Adrenal gland (tissue), 12 donors: ENCODE data around the gene CNTNAP2. TPM values are rescaled to one million over a fixed set of nuclear protein-coding genes. Genes with fewer than 3 reads are reported as not detected.

Source experiments
- DNase-seq, 7 donors: peaks; one replicate each; pipeline ENCODE4 v3.0.0-alpha.2; 2019 to 2020
- H3K27ac ChIP-seq, 5 donors: fragments of 200-600 bp; sonication (generic) in 4 of 5; 1 replicate in 3 of 5; 2 replicates in 2 of 5; pipeline versions ENCODE4 v1.5.1 to v1.8.0; 2016 to 2020; ENCODE audit warnings: mild to moderate bottlenecking in 1 of 5
- H3K27me3 ChIP-seq: fragments of 200-600 bp; 2 replicates; pipeline ENCODE4 v1.8.0; 2021
- H3K36me3 ChIP-seq, 2 donors: fragments of 200-600 bp; replicated peaks in 1 of 2; 1 replicate in 1 of 2; 2 replicates in 1 of 2; pipeline versions ENCODE4 v1.5.1 to v1.8.0; 2018 to 2022
- H3K4me1 ChIP-seq, 2 donors: fragments of 200-600 bp; replicated peaks in 1 of 2; 1 replicate in 1 of 2; 2 replicates in 1 of 2; pipeline versions ENCODE4 v1.5.1 to v1.8.0; 2018 to 2021
- H3K4me3 ChIP-seq, 4 donors: fragments of 200-600 bp; sonication (generic) in 3 of 4; one replicate each; pipeline ENCODE4 v1.5.1; 2016 to 2018
- H3K9me3 ChIP-seq, 3 donors: fragments of 200-600 bp; sonication (generic) in 1 of 3; replicated peaks in 1 of 3; 1 replicate in 2 of 3; 2 replicates in 1 of 3; pipeline versions ENCODE4 v1.5.1 to v1.8.0; 2016 to 2021
- CTCF ChIP-seq, 6 experiments: fragments of 450-650 bp in 4 of 6; fragments of 200-600 bp in 2 of 6; sonication (generic) in 1 of 6; IDR thresholded peaks; 1 replicate in 5 of 6; 2 replicates in 1 of 6; pipeline versions ENCODE4 v1.5.1 to v1.8.0; 2016 to 2021; ENCODE audit warnings: antibody characterized with exemption in 6 of 6, mild to moderate bottlenecking in 2 of 6, moderate library complexity in 1 of 6
- POLR2A ChIP-seq, 2 donors: fragments of 450-650 bp; IDR thresholded peaks; one replicate each; pipeline ENCODE4 v1.6.1; 2017; ENCODE audit warnings: antibody characterized with exemption in 2 of 2, mild to moderate bottlenecking in 2 of 2, moderate library complexity in 1 of 2
- WGBS, 4 donors: extraction: QIAGEN DNeasy Blood & Tissue Kit in 2 of 4; methylation state at CpG; one replicate each; pipeline versions ENCODE4 v1.1.5 to v1.1.7; 2013 to 2017; 5-methylcytosine and 5-hydroxymethylcytosine counted together
- intact Hi-C, 2 donors: fragments of 100-400 bp; cut with DNase I; formaldehyde crosslinking; loops; one replicate each; pipeline versions ENCODE4 v1.14.1 to v1.15.0; 2022 to 2023
- polyA plus RNA-seq, 3 donors: library from polyadenylated mRNA; stranded (reverse); fragments of 200-250 nt in 2 of 3; fragments of 350-450 nt in 1 of 3; fragmentation: Illumina TruSeq in 1 of 3; extraction: RNeasy Lipid Tissue Mini Kit (QIAGEN cat#74804) in 1 of 3; gene quantifications; one replicate each; pipeline ENCODE4 v1.2.3, GENCODE V29; 2013 to 2014
- total RNA-seq, 9 donors: library from RNA; depleted of rRNA in 4 of 9; stranded (reverse); fragments of >200 nt in 4 of 9; fragments of 120-200 nt in 1 of 9; fragmentation: NEBNext Ultra II Directional in 1 of 9; extraction: Animal tissue kit (Norgen Biotek cat#: 25700) in 1 of 9; gene quantifications; one replicate each; pipeline versions ENCODE4 v1.1.0 to v1.2.4, GENCODE V29; 2013 to 2023
- donor health status: healthy with polysubstance abuse.
- donor health status: Bipolar disorder and iron deficiency.
- donor health status: DM: yes; HTN: yes; CAD: no.
- donor health status: DM: no; HTN: no; CAD: no.
- donor health status: DM: no; HTN: no; CAD: no.
- donor health status: DM: yes; HTN: yes; CAD: no.

CNTNAP2 gene
- total and polyA plus RNA-seq, 12 donors: 0.14 to 6.3 (median 1.8) TPM; not detected in 2

GRCh38 chr7:146937836-146938235 lies 821.2 kb downstream of the CNTNAP2 start:
- peaks cover 0 to 7% (median 0%) of the 10 kb centered on the region in 3 donors for H3K9me3 ChIP-seq
- no peak overlapping the region for H3K4me3 ChIP-seq
- no peak for DNase-seq
- intact Hi-C loops: no loop called here
- no peak overlapping the region for H3K27ac ChIP-seq
- no peaks in the 10 kb centered on the region for H3K4me1 ChIP-seq
- no peak for TF ChIP-seq POLR2A (IDR thresholded peaks at IDR 0.05)
- no peak for TF ChIP-seq CTCF (IDR thresholded peaks at IDR 0.05)
- 14 to 26% (median 18%) methylated on average over 1 of the region's 1 CpG for WGBS, 4 donors
- no peaks in the 10 kb centered on the region for H3K27me3 ChIP-seq
- no peaks in the 10 kb centered on the region for H3K36me3 ChIP-seq

DNA sequence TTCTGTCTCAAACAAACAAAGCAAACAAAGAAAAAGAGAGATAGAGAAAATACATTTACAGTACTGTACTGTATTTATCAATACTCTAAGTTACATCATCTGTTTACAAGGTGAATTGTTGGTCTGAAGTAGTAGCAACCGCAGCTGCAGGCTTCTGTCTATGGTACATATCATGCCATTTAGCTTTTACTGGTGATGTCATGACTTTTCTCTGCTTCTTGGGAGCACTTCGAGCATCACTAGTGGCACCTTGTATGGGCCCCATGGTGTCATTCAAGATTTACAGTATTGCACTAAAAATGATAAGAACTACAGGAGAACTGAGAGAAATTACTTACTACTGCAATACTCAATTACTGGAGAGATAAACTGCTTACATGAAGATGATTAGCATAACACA lies 826.9 kb downstream of the CNTNAP2 start:
- H3K36me3 ChIP-seq: no peaks in the 10 kb centered on the region
- intact Hi-C loops: no loop called here
- TF ChIP-seq POLR2A (IDR thresholded peaks at IDR 0.05) (no peak), CTCF (IDR thresholded peaks at IDR 0.05) (no peak)
- WGBS, 4 donors: 58 to 73% (median 70%) methylated on average over 2 of the region's 2 CpGs
- no peaks in the 10 kb centered on the region for H3K27me3 ChIP-seq
- no peaks in the 10 kb centered on the region for H3K4me1 ChIP-seq
- H3K9me3 ChIP-seq: peaks cover 0 to 7% (median 0%) of the 10 kb centered on the region in 3 donors
- no peak overlapping the region for H3K4me3 ChIP-seq
- no peak for DNase-seq
- H3K27ac ChIP-seq: no peak overlapping the region

DNA sequence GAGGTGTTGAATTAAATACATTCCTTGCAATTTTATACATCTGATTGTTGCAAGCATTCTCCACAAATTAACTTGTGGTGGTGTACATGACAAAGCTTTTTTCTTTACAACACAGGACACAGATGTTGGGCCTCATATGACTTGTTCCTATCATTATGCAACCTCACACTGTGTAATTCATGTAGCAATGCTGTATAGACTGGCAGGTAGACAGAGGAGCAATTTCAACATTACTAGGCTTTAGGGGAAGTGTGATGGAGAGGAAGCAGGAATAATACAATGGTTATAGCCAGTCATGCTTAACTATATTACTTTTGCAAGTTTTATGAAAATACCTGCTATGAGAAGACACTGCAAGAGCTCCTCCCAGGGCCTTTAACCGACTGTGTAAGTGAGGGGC lies 832.1 kb downstream of the CNTNAP2 start:
- H3K9me3 ChIP-seq: no peaks in the 10 kb centered on the region
- intact Hi-C loops: no loop called here
- H3K36me3 ChIP-seq: no peaks in the 10 kb centered on the region
- TF ChIP-seq CTCF (IDR thresholded peaks at IDR 0.05) (no peak), POLR2A (IDR thresholded peaks at IDR 0.05) (no peak)
- no peak overlapping the region for H3K27ac ChIP-seq
- no peaks in the 10 kb centered on the region for H3K4me1 ChIP-seq
- DNase-seq: no peak
- H3K27me3 ChIP-seq: no peaks in the 10 kb centered on the region
- no peak overlapping the region for H3K4me3 ChIP-seq
- WGBS, 4 donors: 41 to 59% (median 55%) methylated on average over 1 of the region's 1 CpG

DNA sequence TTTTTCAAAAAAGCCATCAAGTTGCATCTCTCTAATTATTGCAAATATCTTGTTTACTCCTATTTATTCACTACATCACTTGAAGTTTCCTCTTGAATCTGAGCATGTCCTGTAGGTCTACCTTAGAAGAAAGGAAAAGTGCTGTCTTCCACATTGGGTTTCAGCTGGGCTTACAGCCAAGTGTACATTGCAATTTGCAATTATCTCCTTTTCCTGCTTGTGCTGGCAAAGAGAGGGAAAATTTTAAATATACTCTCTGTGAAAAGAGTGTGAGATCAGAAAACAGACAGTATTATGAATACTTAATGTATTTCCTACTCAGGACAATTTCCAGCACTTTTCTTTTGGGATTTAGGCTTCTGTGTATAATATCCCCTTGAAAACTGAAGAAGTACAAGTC lies 839.7 kb downstream of the CNTNAP2 start:
- Histone ChIP-seq H3K9me3 (no peaks in the 10 kb centered on the region), H3K27ac (no peak overlapping the region), H3K4me1 (no peaks in the 10 kb centered on the region), H3K4me3 (no peak overlapping the region), H3K27me3 (no peaks in the 10 kb centered on the region), H3K36me3 (no peaks in the 10 kb centered on the region)
- no peak for DNase-seq
- no peak for TF ChIP-seq POLR2A (IDR thresholded peaks at IDR 0.05)
- intact Hi-C loops: no loop called here

DNA sequence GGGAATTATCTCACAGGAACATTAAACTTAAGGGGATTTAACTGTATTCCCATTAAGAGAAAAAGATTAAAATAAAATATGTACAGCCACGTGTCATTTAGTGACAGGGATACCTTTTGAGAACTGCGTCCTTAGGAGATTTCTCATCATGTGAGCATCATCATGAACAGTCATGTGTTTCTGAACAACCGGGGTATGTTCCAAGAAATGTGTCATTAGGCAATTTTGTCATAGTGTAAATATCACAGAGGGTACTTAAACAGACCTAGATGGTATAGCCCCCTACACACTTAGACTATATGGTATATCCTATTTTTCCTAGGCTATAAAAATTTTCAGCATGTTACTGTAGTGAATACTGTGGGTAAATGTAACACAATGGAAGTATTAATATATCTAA lies 840.3 kb downstream of the CNTNAP2 start:
- DNase-seq: no peak
- Histone ChIP-seq H3K4me3 (no peak overlapping the region), H3K27me3 (no peaks in the 10 kb centered on the region), H3K27ac (no peak overlapping the region), H3K9me3 (no peaks in the 10 kb centered on the region), H3K36me3 (no peaks in the 10 kb centered on the region), H3K4me1 (no peaks in the 10 kb centered on the region)
- intact Hi-C loops: no loop called here
- no peak for TF ChIP-seq POLR2A (IDR thresholded peaks at IDR 0.05)
- TF ChIP-seq CTCF (IDR thresholded peaks at IDR 0.05): no peak
- WGBS, 4 donors: 64 to 69% (median 66%) methylated on average over 3 of the region's 3 CpGs
